HG03432 (cell line): Measurements from ENCODE around the gene PCGF2.

Experiments
- ATAC-seq: cut with Tn5 transposase; IDR thresholded peaks from one replicate; pipeline ENCODE4 v1.9.1; 2021; ENCODE audit warnings: mild to moderate bottlenecking, moderate library complexity; ENCODE audit not compliant: unreplicated experiment

PCGF2 gene

DNA sequence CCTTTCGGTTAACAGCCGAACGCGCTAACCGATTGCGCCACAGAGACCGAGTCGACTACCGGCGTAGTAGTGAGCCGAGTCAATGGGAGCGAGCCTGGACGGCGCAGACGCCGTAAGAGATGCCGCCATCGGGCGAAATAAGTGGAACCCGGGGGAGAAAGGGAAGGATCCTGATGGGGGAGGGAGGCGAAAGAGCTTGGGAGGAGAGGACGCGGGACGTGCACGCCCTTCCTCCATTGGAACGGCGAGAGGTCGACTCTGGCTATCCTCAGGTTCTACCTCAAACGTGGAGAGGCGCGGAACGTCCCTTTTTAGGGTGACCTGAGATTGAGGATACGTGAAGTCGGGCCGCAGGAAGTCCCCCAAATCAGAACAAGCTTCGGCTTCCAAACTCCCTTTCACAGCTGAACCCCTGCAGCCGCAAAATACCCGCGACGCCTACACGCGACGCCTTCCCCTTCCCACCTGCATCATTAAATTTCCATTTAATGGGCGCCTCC, 3.7 kb upstream of the PCGF2 start:
- peak; percentile 32 for ATAC-seq

DNA sequence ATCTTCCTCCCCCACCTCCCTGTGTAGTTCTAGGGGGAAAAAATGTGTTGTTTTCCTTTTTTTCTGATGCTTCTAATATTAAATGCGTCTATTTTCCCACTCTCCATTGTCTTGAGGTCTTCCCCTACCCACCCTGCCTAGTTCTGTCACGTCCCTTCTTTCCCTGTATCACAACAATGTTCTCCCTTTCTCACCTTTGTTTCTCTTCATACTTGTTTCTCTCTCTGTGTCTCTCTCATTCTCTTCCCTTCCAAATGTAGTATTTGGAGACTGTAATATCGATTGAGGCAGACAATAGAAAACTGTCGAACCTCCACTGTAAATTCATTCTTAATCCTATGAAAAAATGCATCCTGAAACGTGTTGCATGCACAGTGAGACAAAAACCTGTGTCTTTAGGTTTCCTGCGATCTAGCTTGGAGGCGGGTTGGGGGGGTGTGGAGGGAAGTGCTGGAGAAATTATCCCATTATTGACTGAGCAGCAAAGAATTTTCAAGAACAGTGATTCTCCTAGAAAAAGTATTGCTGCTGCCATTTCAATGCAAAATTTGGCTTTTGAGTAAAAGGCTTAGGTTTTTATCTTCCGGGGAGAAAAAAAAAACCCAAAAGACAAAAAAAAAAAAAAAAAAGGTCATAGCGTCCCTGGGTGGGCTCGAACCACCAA, 3.1 kb upstream of the PCGF2 start:
- ATAC-seq, result no peak

- ATAC-seq, result no peak
Measured at GRCh38 chr17:38750312-38751121, 2.4 kb upstream of the PCGF2 start.

DNA sequence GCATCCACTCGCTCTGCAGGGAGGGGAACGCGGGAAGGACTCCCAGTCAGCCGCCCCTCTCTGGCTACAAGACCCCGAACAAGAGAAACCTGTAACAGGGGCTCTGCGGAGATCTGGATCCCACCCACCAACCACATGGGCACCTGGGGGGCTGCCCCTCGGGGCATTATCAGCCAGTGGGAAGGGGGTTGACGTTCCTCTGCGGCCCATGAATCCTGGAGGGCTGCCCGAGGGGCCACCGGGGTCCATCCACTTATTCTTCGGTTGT, 1.8 kb upstream of the PCGF2 start:
- ATAC-seq, result no peak

DNA sequence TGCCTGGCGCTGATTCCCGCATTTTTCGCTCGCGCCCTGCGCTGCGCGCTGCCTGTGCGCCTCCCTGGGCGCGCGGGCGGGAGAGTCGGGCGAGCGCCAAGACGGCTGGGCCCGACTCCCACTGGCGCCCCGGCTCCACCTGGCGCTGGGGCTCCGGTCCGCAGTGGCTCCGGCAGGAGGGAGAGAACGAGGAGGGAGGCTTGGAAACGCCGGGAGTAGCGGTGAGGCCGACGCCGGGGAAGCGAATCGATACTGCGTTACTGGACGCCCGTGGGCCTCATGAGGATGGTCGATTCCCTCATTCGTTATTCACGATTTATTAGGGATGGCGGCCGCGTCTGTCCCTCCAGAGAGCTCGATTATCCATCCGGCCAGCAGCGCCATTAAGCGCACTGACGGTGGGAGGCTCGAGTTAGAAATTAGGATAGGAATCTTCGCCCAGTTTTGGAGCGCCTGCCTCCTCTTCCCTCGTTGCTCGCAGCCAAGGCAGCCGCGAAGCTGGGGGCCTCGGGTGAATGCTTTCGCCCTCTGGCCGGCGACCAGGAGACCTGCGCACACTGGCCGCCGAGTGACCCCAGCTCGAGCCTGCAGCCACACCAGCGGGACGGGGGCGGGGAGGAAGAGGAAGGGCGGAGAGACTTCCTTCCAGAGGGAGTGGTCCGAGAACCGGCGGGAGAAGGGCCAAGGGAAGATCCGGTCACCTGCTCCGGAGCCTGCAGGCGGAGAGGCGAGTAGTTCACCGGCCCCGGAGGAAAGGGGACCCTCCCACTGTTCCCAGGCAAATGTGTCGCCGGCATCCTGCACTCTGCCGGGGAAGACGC, 1.3 kb upstream of the PCGF2 start:
- ATAC-seq, result no peak

GRCh38 chr17:38748892-38749222, 721 bp upstream of the PCGF2 start:
- no peak for ATAC-seq

DNA sequence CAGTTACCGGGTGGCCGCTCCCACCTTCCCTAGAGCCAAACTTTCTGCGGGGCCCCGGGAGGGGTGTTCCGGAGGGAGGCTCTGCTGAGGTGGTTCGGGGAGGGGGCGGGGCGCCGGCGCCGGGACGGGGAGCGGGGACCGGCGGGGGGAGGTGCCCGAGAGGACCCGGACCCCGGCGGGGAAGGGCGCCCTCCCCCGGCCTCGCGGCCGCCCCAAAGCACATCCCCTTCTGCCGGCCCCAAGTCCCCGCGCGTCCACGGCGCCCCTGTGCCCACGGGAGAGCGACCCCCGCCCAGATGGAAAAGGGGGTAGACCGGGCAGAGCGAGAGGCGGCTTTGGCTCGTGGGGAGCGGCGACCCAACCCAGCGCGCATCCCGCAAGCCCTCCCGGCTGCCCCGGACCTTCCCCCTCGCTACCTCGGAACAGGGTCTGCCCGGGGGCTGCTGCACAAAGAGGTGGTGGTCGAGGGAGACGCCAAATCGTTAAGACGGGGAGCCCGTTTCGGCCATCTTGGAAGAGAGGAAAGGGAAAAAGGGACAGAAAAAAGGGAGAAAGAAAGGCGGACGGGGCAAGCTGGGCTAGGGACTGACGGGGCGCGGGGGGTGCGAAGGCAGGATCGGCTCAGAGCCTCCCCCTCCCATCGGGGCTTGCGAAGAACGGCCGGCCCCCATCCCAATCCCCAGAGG, 530 bp downstream of the PCGF2 start:
- no peak for ATAC-seq

GRCh38 chr17:38746849-38747462, 1.2 kb downstream of the PCGF2 start:
- no peak for ATAC-seq

- no peak for ATAC-seq
Measured at GRCh38 chr17:38746004-38746848, 1.9 kb downstream of the PCGF2 start.

- ATAC-seq, result no peak
Measured at GRCh38 chr17:38745545-38745944, 2.6 kb downstream of the PCGF2 start.

GRCh38 chr17:38743556-38744171, 4.5 kb downstream of the PCGF2 start:
- ATAC-seq, result no peak

GRCh38 chr17:38742411-38743308, 5.5 kb downstream of the PCGF2 start:
- ATAC-seq, result no peak

DNA sequence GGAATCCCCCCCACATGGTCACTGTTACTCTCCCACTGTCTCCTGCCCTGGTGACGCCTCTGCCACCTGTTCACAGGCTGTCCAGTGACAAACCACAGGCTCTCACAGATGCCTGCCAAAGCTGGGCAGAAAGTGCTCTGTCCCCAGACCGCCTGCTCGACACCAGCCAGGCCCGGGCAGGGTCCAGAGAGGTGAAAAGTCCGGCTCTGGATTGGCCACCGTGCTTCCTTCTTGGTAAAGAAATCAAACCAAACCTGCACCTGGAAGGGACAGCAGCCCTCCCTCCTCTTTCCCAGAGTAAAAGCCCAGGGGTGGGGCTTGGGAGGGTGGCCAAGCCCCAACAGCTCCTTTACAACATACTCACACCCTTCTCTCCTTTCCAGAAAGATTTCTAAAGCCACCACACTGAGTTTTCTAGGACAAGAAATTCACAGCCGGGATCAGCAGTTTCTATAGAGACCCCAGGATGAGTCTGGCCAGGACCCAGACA, 6.2 kb downstream of the PCGF2 start:
- ATAC-seq, result no peak

GRCh38 chr17:38741461-38741860, 6.7 kb downstream of the PCGF2 start:
- no peak for ATAC-seq

- no peak for ATAC-seq
Measured at GRCh38 chr17:38740806-38741205, 7.3 kb downstream of the PCGF2 start.

- no peak for ATAC-seq
Measured at GRCh38 chr17:38740044-38740443, 8.1 kb downstream of the PCGF2 start.

- no peak for ATAC-seq
Measured at GRCh38 chr17:38739305-38739704, 8.8 kb downstream of the PCGF2 start.

DNA sequence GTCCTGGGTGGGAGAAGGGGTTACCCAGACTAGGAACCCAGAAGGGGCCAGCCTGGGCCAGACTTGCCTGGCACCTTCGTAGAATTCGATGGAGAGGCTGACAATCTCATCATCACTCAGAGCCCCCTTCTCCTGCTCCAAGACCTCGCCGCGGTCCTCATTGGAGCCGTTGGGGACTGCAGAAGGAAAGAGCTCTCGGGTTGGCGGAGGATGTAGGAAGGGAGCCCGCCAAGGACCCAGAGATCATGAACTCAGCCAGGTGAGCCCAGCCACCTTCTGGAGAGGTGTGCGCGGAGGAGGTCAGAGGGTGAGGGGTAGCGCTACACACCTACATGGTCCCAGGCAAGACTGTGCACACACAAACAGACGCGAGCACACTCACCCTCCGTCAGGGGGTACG, 9.4 kb downstream of the PCGF2 start:
- no peak for ATAC-seq
